ENCODE results near the gene SSBP3. TPM values are rescaled to one million over a fixed set of nuclear protein-coding genes. Genes with fewer than 3 reads are reported as not detected.

The SSBP3 gene
- total RNA-seq, 4 donors from 2014 or later = 32.8 to 63.4 (median 47.4) TPM

- no peak for TF ChIP-seq POLR2A (IDR thresholded peaks at IDR 0.05; ENCODE audit: low read depth)
- peak in 1 of 2 donors; percentile 17 for TF ChIP-seq POLR2AphosphoS5 (IDR thresholded peaks at IDR 0.05)
- TF ChIP-seq EP300 (IDR thresholded peaks at IDR 0.05) = no peak
- no peak overlapping the region for H3K4me3 ChIP-seq
- no peak for DNase-seq (ENCODE audit: extremely low spot score)
- H3K27ac ChIP-seq (replicated peaks in 1 of 4) = peak overlapping the region; percentile 74 to 87 (median 82)
- H3K9me3 ChIP-seq = no peaks in the 10 kb centered on the region
- H3K36me3 ChIP-seq = no peaks in the 10 kb centered on the region
- peaks cover 61 to 92% (median 86%) of the 10 kb centered on the region in 4 donors for H3K4me1 ChIP-seq
- 40% methylated on average over 13 of the region's 20 CpGs for WGBS
- intact Hi-C loops (cut with DNase I) = no loop called here
- no peaks in the 10 kb centered on the region for H3K27me3 ChIP-seq
Measured at GRCh38 chr1:54298284-54299033, 107.7 kb downstream of the SSBP3 start.

GRCh38 chr1:54297596-54298283 is 108.5 kb downstream of the SSBP3 start:
- WGBS = 84% methylated on average over 3 of the region's 6 CpGs
- peaks cover 54 to 92% (median 86%) of the 10 kb centered on the region in 4 donors for H3K4me1 ChIP-seq
- intact Hi-C loops (cut with DNase I) = no loop called here
- H3K27me3 ChIP-seq = no peaks in the 10 kb centered on the region
- H3K4me3 ChIP-seq = no peak overlapping the region
- TF ChIP-seq POLR2A (IDR thresholded peaks at IDR 0.05; ENCODE audit: low read depth) (no peak), POLR2AphosphoS5 (IDR thresholded peaks at IDR 0.05) (no peak), EP300 (IDR thresholded peaks at IDR 0.05) (no peak), CTCF (IDR thresholded peaks at IDR 0.05) (no peak)
- H3K36me3 ChIP-seq = no peaks in the 10 kb centered on the region
- peak overlapping the region; percentile 74 to 87 (median 82) for H3K27ac ChIP-seq (replicated peaks in 1 of 4)
- H3K9me3 ChIP-seq = no peaks in the 10 kb centered on the region
- no peak for DNase-seq (ENCODE audit: extremely low spot score)

- WGBS = 94% methylated on average over 5 of the region's 5 CpGs
- peak overlapping the region; percentile 74 to 87 (median 82) for H3K27ac ChIP-seq (replicated peaks in 1 of 4)
- no peaks in the 10 kb centered on the region for H3K27me3 ChIP-seq
- H3K4me3 ChIP-seq = no peak overlapping the region
- peaks cover 63 to 96% (median 89%) of the 10 kb centered on the region in 4 donors for H3K4me1 ChIP-seq
- H3K36me3 ChIP-seq = no peaks in the 10 kb centered on the region
- DNase-seq (ENCODE audit: extremely low spot score) = no peak
- intact Hi-C loops (cut with DNase I) = no loop called here
- no peaks in the 10 kb centered on the region for H3K9me3 ChIP-seq
- TF ChIP-seq POLR2AphosphoS5 (IDR thresholded peaks at IDR 0.05) = no peak
- no peak for TF ChIP-seq EP300 (IDR thresholded peaks at IDR 0.05)
- TF ChIP-seq POLR2A (IDR thresholded peaks at IDR 0.05; ENCODE audit: low read depth) = no peak
- no peak for TF ChIP-seq CTCF (IDR thresholded peaks at IDR 0.05)
Measured at GRCh38 chr1:54296666-54297065, 109.5 kb downstream of the SSBP3 start.

- H3K9me3 ChIP-seq = no peaks in the 10 kb centered on the region
- no peaks in the 10 kb centered on the region for H3K27me3 ChIP-seq
- H3K4me1 ChIP-seq = peaks cover 74 to 99% (median 97%) of the 10 kb centered on the region in 4 donors
- H3K36me3 ChIP-seq = no peaks in the 10 kb centered on the region
- DNase-seq (ENCODE audit: extremely low spot score) = no peak
- WGBS = 86% methylated on average over 6 of the region's 6 CpGs
- no peak for TF ChIP-seq POLR2A (IDR thresholded peaks at IDR 0.05; ENCODE audit: low read depth)
- TF ChIP-seq EP300 (IDR thresholded peaks at IDR 0.05) = no peak
- TF ChIP-seq POLR2AphosphoS5 (IDR thresholded peaks at IDR 0.05) = no peak
- TF ChIP-seq CTCF (IDR thresholded peaks at IDR 0.05) = no peak
- H3K4me3 ChIP-seq = no peak overlapping the region
- intact Hi-C loops (cut with DNase I) = no loop called here
- H3K27ac ChIP-seq (replicated peaks in 1 of 4) = peak overlapping the region; percentile 74 to 87 (median 82)
Measured at GRCh38 chr1:54294887-54295286, 111.3 kb downstream of the SSBP3 start.
